Measurements from ENCODE around the gene SOX12. TPM values are rescaled to one million over a fixed set of nuclear protein-coding genes. Genes with fewer than 3 reads are reported as not detected.

SOX12 gene
- total RNA-seq, 1 donor from 2014 or later = 9.8 TPM

DNA sequence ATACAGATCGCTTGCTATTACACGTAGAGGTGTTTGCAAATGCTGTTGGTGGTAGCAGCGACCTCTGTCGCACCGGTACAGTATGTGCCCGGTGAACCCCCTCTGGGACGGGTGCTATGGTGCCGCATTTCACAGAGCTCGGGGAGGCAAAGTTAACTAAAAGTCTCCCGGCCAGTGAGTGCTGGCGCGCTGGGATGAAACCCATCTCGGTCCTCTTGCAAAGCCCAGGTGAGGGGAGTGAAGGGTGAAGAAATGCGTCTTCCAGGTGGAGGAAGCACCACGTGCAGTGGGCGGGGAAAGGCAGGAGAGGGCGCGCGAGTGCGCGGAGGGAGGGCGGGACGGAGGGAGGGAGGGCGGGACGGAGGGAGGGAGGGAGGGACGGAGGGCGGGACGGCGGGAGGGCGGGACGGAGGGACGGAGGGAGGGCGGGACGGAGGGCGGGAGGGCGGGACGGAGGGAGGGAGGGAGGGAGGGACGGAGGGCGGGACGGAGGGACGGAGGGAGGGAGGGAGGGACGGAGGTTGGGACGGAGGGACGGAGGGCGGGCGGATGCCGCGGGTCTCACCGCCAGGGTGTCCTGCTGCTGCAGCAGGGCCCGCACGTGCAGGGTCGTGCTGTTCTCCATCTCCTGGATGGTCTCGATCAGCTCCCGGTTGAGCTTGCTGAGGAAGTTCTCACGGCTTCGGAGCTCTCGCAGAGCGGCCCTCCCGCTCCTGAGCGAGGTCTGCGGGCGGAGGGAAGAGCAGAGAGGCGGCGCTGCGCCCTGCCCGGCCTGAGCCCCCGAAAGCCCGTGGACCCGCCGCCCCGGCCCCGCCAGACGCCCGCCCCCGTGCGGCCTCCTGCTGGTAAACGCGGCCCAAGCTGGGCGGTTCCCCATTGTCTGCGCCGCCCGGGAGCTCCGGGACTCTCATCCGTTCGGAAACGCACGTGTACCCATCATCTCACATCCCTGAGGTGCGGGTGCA lies 46.5 kb upstream of the SOX12 start:
- Histone ChIP-seq H3K9me3 (no peaks in the 10 kb centered on the region), H3K4me3 (peak overlapping the region; percentile 35), H3K4me1 (no peaks in the 10 kb centered on the region), H3K36me3 (peaks cover 47% of the 10 kb centered on the region), H3K27ac (no peak overlapping the region), H3K27me3 (ENCODE audit: low read depth) (no peaks in the 10 kb centered on the region)
- TF ChIP-seq, protein P1, sequence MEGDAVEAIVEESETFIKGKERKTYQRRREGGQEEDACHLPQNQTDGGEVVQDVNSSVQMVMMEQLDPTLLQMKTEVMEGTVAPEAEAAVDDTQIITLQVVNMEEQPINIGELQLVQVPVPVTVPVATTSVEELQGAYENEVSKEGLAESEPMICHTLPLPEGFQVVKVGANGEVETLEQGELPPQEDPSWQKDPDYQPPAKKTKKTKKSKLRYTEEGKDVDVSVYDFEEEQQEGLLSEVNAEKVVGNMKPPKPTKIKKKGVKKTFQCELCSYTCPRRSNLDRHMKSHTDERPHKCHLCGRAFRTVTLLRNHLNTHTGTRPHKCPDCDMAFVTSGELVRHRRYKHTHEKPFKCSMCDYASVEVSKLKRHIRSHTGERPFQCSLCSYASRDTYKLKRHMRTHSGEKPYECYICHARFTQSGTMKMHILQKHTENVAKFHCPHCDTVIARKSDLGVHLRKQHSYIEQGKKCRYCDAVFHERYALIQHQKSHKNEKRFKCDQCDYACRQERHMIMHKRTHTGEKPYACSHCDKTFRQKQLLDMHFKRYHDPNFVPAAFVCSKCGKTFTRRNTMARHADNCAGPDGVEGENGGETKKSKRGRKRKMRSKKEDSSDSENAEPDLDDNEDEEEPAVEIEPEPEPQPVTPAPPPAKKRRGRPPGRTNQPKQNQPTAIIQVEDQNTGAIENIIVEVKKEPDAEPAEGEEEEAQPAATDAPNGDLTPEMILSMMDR (IDR thresholded peaks at IDR 0.05) = peak; percentile 26
- intact Hi-C loops (cut with DNase I) = no loop called here
- DNase-seq (no peak), ATAC-seq (peak; percentile 37 to 43)

DNA sequence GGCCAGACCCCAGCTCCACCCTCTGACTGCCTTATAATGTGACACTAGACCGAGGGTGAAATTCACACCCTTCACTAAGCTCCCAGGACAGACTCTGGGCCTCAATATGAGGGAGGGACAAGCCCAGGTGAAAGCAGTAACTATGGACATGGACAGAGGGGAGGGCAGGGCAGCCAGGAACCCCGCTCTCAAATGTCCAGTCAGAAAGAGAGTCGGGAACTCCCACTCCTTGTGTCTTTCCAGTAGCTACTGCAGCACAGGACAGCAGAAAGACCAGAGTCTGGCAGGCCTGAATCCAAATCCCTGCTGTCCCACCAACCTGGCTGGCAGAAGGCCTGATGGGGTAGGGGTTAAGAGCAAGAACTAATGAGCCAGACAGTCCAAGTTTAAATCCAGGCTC lies 41.2 kb upstream of the SOX12 start:
- Histone ChIP-seq H3K4me3 (no peak overlapping the region), H3K9me3 (no peaks in the 10 kb centered on the region), H3K27ac (no peak overlapping the region), H3K36me3 (peaks cover 18% of the 10 kb centered on the region), H3K4me1 (no peaks in the 10 kb centered on the region), H3K27me3 (ENCODE audit: low read depth) (no peaks in the 10 kb centered on the region)
- TF ChIP-seq, protein P1 (IDR thresholded peaks at IDR 0.05) = no peak
- intact Hi-C loops (cut with DNase I) = no loop called here
- ATAC-seq = no peak
- DNase-seq = no peak

DNA sequence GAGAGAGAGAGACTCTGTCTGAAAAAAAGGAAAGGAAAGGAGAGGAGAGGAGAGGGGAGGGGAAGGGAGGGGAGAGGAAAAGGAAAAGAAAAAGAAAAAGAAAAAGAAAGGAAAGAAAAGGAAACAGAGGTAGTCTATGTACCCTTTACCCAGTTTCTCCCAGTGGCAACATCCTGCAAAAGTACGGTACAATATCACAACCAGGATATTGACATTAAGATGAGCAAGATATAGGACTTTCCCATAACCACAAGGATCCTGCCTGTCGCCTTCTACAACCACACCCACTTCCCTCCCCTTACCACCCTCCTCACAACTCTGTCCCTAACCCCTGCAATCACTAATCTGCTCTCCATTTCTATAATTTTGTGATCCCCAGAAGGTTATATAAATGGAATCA lies 38.8 kb upstream of the SOX12 start:
- TF ChIP-seq, protein P1 (IDR thresholded peaks at IDR 0.05) = no peak
- intact Hi-C loops (cut with DNase I) = no loop called here
- no peak overlapping the region for H3K27ac ChIP-seq

DNA sequence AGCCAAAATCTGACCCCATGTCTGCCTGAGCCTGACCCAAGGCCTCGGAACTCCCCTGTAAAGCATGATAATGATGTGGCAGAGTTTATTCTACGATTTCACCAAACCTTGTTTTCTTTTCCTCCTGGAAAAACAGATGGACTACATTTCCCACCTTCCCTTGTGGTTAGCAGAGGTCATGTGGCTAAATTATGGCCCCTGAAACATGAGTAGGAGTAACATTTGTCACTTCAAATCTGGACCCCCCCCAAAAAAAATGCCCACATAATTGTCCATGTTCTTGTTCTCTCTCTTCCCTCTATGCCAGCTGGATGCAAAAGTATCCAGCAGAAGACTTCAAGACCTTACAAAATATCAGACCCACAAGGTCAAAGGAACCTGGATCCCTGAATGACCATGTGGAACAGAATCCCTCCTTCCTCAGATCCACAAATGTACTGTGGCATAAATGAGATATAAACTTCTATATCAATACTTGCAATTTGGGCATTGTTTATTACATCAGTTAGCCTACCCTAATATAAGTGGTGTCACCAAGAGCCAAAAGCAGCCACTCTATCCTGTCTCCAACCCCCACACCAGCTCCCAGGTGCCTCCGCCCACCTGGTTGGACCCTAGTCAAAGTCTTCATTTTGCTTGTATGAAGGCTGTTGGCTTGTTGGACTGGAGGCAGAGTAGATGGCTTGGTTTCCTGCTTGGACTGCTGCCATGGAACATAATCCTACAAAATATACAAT lies 36.2 kb upstream of the SOX12 start:
- no peaks in the 10 kb centered on the region for H3K27me3 ChIP-seq (ENCODE audit: low read depth)
- no peak for DNase-seq
- H3K36me3 ChIP-seq = no peaks in the 10 kb centered on the region
- TF ChIP-seq, protein P1 (IDR thresholded peaks at IDR 0.05) = no peak
- H3K27ac ChIP-seq = no peak overlapping the region
- intact Hi-C loops (cut with DNase I) = no loop called here
- peak overlapping the region; percentile 68 for H3K4me3 ChIP-seq
- H3K4me1 ChIP-seq = peaks cover 17% of the 10 kb centered on the region
- ATAC-seq = no peak
- no peaks in the 10 kb centered on the region for H3K9me3 ChIP-seq

More for the DNA sequence above, 38.8 kb upstream of the SOX12 start:
- ATAC-seq (no peak), DNase-seq (no peak)
- Histone ChIP-seq H3K27me3 (ENCODE audit: low read depth) (no peaks in the 10 kb centered on the region), H3K4me1 (peaks cover 17% of the 10 kb centered on the region), H3K9me3 (no peaks in the 10 kb centered on the region), H3K4me3 (no peak overlapping the region), H3K36me3 (peaks cover 14% of the 10 kb centered on the region)

DNA sequence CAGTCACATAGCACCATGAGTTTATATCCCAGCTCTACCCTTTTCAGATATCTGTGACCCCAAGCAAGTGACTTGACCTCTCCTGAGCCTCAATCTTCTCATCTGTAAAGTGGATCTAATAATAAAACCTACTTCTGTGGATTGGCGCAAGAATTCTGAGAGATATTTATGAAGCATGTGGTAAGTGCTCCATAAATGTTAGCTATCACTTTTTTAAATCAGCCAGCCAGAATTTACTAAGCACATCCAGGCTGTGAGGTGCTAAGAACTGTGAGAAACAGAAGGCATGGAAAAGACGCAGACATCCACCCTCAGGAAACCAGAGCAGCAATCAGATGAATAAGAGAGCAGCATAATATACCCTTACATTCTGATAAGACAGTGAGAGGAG lies 35.7 kb upstream of the SOX12 start:
- DNase-seq (no peak), ATAC-seq (no peak)
- Histone ChIP-seq H3K27me3 (ENCODE audit: low read depth) (no peaks in the 10 kb centered on the region), H3K36me3 (no peaks in the 10 kb centered on the region), H3K4me1 (peaks cover 17% of the 10 kb centered on the region), H3K27ac (peak overlapping the region; percentile 74), H3K4me3 (peak overlapping the region; percentile 68), H3K9me3 (no peaks in the 10 kb centered on the region)
- intact Hi-C loops (cut with DNase I) = no loop called here
- TF ChIP-seq, protein P1 (IDR thresholded peaks at IDR 0.05) = no peak
